HL-60 (cell line): ENCODE data around the gene TXNRD2.

Experiments used
- DNase-seq, 2 experiments: peaks; one replicate each; pipeline ENCODE4 v3.0.0-alpha.2; 2010 to 2020; ENCODE audit warnings: low read depth in 1 of 2, low spot score in 1 of 2
- H3K27ac ChIP-seq: fragments of 250-450 bp; sonication (Bioruptor Pico); replicated peaks from 2 replicates; pipeline ENCODE4 v1.5.1; 2020; ENCODE audit warnings: mild to moderate bottlenecking, moderate library complexity
- H3K27me3 ChIP-seq: fragments of 250-450 bp; sonication (Bioruptor Pico); 2 replicates; pipeline ENCODE4 v1.5.1; 2021; ENCODE audit warnings: mild to moderate bottlenecking, moderate library complexity; ENCODE audit not compliant: insufficient read depth, poor library complexity, severe bottlenecking
- H3K4me3 ChIP-seq: replicated peaks from 2 replicates; pipeline ENCODE4 v1.5.1; 2011; ENCODE audit warnings: mild to moderate bottlenecking, control low read depth, low read length; ENCODE audit not compliant: insufficient read depth
- CTCF ChIP-seq: IDR thresholded peaks from one replicate; pipeline ENCODE4 v1.5.1; 2011; ENCODE audit warnings: low read length, control low read depth, inconsistent platforms; ENCODE audit not compliant: insufficient read depth
- GABPA ChIP-seq: IDR thresholded peaks from 2 replicates; pipeline ENCODE4 v1.6.1; 2012; ENCODE audit warnings: low read depth
- POLR2AphosphoS5 ChIP-seq: IDR thresholded peaks from 2 replicates; pipeline ENCODE4 v1.6.1; 2012; ENCODE audit warnings: low read depth
- SPI1 ChIP-seq: IDR thresholded peaks from 2 replicates; pipeline ENCODE4 v1.6.1; 2012; ENCODE audit warnings: low read depth, mild to moderate bottlenecking, borderline replicate concordance
- TF ChIP-seq, protein P1 (sequence below): IDR thresholded peaks from 2 replicates; pipeline ENCODE4 v1.6.1; 2012; ENCODE audit warnings: low read depth; ENCODE audit not compliant: insufficient replicate concordance

TXNRD2 gene

GRCh38 chr22:19886605-19887255 lies 54.9 kb downstream of the TXNRD2 start:
- Histone ChIP-seq H3K27ac (peak overlapping the region; percentile 87), H3K4me3 (no peak overlapping the region), H3K27me3 (no peaks in the 10 kb centered on the region)
- peak; percentile 89; the same call in 1 of the 2 replicates for TF ChIP-seq SPI1
- TF ChIP-seq POLR2AphosphoS5 = peak; percentile 66
- TF ChIP-seq, protein P1, sequence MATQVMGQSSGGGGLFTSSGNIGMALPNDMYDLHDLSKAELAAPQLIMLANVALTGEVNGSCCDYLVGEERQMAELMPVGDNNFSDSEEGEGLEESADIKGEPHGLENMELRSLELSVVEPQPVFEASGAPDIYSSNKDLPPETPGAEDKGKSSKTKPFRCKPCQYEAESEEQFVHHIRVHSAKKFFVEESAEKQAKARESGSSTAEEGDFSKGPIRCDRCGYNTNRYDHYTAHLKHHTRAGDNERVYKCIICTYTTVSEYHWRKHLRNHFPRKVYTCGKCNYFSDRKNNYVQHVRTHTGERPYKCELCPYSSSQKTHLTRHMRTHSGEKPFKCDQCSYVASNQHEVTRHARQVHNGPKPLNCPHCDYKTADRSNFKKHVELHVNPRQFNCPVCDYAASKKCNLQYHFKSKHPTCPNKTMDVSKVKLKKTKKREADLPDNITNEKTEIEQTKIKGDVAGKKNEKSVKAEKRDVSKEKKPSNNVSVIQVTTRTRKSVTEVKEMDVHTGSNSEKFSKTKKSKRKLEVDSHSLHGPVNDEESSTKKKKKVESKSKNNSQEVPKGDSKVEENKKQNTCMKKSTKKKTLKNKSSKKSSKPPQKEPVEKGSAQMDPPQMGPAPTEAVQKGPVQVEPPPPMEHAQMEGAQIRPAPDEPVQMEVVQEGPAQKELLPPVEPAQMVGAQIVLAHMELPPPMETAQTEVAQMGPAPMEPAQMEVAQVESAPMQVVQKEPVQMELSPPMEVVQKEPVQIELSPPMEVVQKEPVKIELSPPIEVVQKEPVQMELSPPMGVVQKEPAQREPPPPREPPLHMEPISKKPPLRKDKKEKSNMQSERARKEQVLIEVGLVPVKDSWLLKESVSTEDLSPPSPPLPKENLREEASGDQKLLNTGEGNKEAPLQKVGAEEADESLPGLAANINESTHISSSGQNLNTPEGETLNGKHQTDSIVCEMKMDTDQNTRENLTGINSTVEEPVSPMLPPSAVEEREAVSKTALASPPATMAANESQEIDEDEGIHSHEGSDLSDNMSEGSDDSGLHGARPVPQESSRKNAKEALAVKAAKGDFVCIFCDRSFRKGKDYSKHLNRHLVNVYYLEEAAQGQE = no peak
- peak; percentile 80 to 89 for DNase-seq

DNA sequence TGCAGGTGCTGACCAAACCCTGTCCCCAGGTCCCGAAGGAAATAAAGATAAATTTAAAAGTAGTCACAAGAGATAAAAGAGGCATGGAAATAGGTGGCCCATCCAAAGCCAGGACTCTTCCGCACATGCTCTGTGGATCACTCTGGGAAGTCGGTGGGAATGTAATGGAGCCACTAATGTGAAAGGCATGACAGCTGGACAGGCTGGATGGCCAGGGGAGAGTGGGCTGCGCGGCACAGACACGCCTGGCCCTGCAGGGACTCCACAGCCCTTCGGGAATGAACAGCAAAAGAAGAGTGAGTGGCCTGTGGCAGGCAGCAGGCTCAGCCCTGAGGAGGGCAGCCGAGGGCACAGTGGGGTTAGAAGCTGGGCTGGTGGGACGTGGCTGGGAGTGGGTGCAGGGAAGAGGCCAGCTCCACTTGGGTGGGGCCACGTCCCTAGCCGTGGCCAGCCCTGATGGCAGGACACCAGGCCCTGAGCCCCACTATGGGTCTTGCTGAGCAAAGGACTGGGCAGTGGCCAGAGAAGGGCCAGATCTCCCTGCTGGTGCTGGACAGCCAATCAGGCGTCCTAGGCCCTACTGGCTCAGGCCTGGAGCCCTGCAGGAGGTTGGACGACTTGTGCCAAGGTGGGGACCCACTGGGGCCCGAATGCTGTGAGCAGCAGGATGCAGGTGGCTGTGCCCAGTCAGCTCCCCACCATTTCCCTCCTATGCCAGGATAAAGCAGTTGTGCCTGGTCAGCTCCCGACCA lies 55.6 kb downstream of the TXNRD2 start:
- Histone ChIP-seq H3K4me3 (no peak overlapping the region), H3K27ac (peak overlapping the region; percentile 87), H3K27me3 (no peaks in the 10 kb centered on the region)
- DNase-seq = no peak
- TF ChIP-seq CTCF (no peak), POLR2AphosphoS5 (no peak), SPI1 (no peak), GABPA (no peak)
- TF ChIP-seq, protein P1 = no peak

DNA sequence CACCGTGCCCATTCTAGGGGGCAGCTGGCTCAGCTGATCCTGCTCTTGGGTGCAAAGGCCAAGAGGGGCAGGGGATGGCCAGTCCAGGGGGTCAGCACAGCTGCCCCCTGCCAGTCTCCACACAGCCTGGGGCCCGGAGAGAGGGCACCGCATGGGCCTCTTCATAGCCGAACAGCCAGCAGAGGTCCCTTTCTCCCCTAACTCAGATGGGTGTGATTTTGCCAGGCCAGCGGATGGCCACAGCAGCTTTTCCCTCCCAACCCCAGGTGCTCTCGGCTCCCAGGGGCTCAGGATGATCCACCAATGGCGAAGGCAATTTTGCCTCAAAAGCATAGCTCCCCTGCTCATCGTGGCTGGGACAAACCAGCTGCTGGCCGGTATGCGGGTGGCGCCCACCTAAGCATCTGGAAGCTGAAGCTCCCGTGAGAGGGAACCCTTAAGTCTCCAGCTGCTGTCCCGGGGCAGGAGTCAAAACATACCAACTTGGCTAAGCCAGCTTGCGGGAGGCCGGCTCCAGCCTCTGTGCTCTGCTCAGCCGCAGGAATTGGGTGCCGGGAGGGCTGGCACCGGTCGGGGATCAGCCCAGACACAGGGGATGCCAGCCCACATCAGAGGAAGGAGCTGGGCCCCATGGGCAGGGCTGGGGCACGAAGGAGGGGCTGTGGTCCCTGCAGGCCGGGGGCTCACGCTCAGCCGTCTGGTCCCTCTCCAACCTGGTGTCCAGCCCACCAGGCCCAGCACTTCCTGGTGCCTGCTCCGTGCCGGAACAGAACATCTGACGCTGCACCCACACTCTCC lies 56.5 kb downstream of the TXNRD2 start:
- no peak overlapping the region for H3K4me3 ChIP-seq
- peak overlapping the region; percentile 87; the same call in 1 of the 2 replicates for H3K27ac ChIP-seq
- H3K27me3 ChIP-seq = no peaks in the 10 kb centered on the region
- DNase-seq = no peak
- no peak for TF ChIP-seq POLR2AphosphoS5
- no peak for TF ChIP-seq CTCF
- TF ChIP-seq, protein P1 = no peak
- TF ChIP-seq SPI1 = no peak
- TF ChIP-seq GABPA = no peak
